ENCODE data around the gene TP53AIP1. TPM values are rescaled to one million over a fixed set of nuclear protein-coding genes. Genes with fewer than 3 reads are reported as not detected.
A peak's percentile ranks its signal among the peaks of the same experiment; 100 is the strongest.

Gene TP53AIP1
- total RNA-seq, 1 donor from 2014 or later: not detected

DNA sequence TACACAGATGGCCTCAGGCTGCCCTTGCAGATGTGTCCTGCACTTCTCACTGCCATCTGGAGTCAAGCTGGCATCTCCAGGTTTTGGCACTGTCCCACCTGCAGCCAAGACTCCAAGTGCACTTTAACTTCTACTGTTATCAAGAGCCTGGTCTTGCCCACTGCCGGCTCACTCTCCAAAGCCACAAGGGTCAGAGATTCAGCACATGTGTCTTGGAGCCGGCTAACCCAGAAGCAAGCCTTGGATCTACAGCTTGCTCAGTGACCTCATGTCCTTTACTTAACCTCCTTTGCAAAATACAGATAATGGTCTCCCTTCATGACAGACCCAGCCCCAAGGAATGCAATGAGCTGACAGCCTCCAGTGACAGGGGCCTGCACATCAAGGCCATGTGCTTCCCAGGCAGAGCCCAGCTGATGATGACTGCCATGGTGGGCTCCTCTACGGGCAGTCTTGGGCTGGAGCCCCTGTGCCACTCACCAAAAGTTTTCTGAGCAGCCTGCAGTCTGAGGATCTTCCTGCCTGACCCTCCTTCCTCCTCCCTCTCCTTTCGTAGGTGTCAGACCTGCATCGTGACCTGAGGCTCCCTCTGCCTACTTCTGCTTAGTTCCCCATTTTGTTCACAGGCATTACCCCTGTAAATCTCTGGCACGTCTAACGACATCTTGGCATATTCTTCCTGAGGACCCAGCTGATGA, 9.0 kb downstream of the TP53AIP1 start:
- Mint-ChIP-seq H3K27ac (no peak overlapping the region), H3K9me3 (no peaks in the 10 kb centered on the region), H3K36me3 (no peaks in the 10 kb centered on the region), H3K4me1 (peaks cover 55% of the 10 kb centered on the region), H3K4me3 (no peak overlapping the region), H3K27me3 (ENCODE audit: insufficient read depth, low read depth) (peaks cover 26% of the 10 kb centered on the region)
- H3K4me2 ChIP-seq: no peak overlapping the region
- H4K20me1 ChIP-seq (ENCODE audit: low read depth): no peaks in the 10 kb centered on the region
- peaks cover 15% of the 10 kb centered on the region for H3K4me1 ChIP-seq
- no peaks in the 10 kb centered on the region for H3K27me3 ChIP-seq
- no peak overlapping the region for H3K9ac ChIP-seq
- no peaks in the 10 kb centered on the region for H3K36me3 ChIP-seq
- H3K9me3 ChIP-seq (ENCODE audit: low read depth): no peaks in the 10 kb centered on the region
- DNase-seq (ENCODE audit: low spot score): no peak
- no peaks in the 10 kb centered on the region for H3K79me2 ChIP-seq (ENCODE audit: low read depth)
- no peak for TF ChIP-seq EZH2phosphoT487 (IDR thresholded peaks at IDR 0.05)
- H2AFZ ChIP-seq (replicated peaks): no peak overlapping the region
- H3K4me3 ChIP-seq: no peak overlapping the region
- no peak overlapping the region for H3K27ac ChIP-seq
- H3F3A ChIP-seq (ENCODE audit: low read depth): no peaks in the 10 kb centered on the region

DNA sequence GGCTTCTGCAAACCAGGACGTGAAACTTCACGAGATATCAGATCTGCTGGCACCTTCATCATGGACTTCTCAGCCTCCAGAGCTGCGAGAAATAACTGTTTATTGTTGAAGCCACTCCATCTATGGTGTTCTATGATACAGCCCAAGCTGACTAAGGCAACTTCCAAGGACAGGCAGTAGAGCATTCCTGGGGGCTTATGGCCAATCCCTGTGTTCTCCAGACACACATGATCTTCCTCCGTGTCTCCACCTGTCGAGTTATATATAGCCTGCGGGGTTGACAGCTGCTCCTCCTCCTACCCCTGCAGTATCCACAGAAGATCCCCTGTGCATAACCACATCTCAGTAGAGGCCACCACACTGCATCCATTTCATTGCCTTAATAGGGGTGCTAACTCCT, 11.0 kb downstream of the TP53AIP1 start:
- Mint-ChIP-seq H3K4me3 (no peak overlapping the region), H3K4me1 (peaks cover 55% of the 10 kb centered on the region), H3K27me3 (ENCODE audit: insufficient read depth, low read depth) (peaks cover 24% of the 10 kb centered on the region), H3K9me3 (no peaks in the 10 kb centered on the region), H3K36me3 (no peaks in the 10 kb centered on the region), H3K27ac (no peak overlapping the region)
- Histone ChIP-seq H3K4me3 (no peak overlapping the region), H3K9me3 (ENCODE audit: low read depth) (no peaks in the 10 kb centered on the region), H2AFZ (replicated peaks) (no peak overlapping the region), H4K20me1 (ENCODE audit: low read depth) (no peaks in the 10 kb centered on the region), H3K27me3 (peaks cover 13% of the 10 kb centered on the region), H3K27ac (no peak overlapping the region), H3F3A (ENCODE audit: low read depth) (no peaks in the 10 kb centered on the region), H3K9ac (no peak overlapping the region), H3K36me3 (no peaks in the 10 kb centered on the region), H3K79me2 (ENCODE audit: low read depth) (no peaks in the 10 kb centered on the region), H3K4me2 (no peak overlapping the region), H3K4me1 (peaks cover 15% of the 10 kb centered on the region)
- TF ChIP-seq, protein P1, sequence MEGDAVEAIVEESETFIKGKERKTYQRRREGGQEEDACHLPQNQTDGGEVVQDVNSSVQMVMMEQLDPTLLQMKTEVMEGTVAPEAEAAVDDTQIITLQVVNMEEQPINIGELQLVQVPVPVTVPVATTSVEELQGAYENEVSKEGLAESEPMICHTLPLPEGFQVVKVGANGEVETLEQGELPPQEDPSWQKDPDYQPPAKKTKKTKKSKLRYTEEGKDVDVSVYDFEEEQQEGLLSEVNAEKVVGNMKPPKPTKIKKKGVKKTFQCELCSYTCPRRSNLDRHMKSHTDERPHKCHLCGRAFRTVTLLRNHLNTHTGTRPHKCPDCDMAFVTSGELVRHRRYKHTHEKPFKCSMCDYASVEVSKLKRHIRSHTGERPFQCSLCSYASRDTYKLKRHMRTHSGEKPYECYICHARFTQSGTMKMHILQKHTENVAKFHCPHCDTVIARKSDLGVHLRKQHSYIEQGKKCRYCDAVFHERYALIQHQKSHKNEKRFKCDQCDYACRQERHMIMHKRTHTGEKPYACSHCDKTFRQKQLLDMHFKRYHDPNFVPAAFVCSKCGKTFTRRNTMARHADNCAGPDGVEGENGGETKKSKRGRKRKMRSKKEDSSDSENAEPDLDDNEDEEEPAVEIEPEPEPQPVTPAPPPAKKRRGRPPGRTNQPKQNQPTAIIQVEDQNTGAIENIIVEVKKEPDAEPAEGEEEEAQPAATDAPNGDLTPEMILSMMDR (IDR thresholded peaks at IDR 0.05): no peak
- TF ChIP-seq EZH2phosphoT487 (IDR thresholded peaks at IDR 0.05): no peak
- TF ChIP-seq EZH2 (IDR thresholded peaks at IDR 0.05): no peak
- no peak for DNase-seq (ENCODE audit: low spot score)

DNA sequence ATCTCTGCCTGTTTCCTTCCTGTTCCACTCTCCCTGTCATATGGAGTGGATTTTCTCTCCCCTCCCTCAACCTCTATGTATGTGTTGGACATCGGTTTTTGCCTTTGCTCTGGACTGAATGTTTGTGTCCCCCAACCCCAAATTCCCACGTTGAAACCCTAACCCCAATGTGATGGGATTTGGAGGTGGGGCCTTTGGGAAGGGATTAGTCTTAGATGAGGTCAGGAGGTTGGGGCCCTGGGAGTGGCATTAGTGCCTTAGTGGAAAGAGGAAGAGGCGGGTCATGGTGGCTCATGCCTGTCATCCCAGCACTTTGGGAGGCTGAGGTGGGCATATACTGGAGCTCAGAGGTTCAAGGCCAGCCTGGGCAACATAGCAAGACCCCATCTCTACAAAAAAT, 11.6 kb downstream of the TP53AIP1 start:
- Mint-ChIP-seq H3K4me1 (peaks cover 56% of the 10 kb centered on the region), H3K36me3 (no peaks in the 10 kb centered on the region), H3K9me3 (no peaks in the 10 kb centered on the region), H3K27ac (no peak overlapping the region), H3K27me3 (ENCODE audit: insufficient read depth, low read depth) (peaks cover 27% of the 10 kb centered on the region), H3K4me3 (no peak overlapping the region)
- no peak overlapping the region for H3K4me3 ChIP-seq
- no peaks in the 10 kb centered on the region for H3K79me2 ChIP-seq (ENCODE audit: low read depth)
- H3F3A ChIP-seq (ENCODE audit: low read depth): no peaks in the 10 kb centered on the region
- H3K4me2 ChIP-seq: no peak overlapping the region
- H3K9me3 ChIP-seq (ENCODE audit: low read depth): no peaks in the 10 kb centered on the region
- H4K20me1 ChIP-seq (ENCODE audit: low read depth): no peaks in the 10 kb centered on the region
- H2AFZ ChIP-seq (replicated peaks): no peak overlapping the region
- peaks cover 16% of the 10 kb centered on the region for H3K4me1 ChIP-seq
- TF ChIP-seq EZH2 (IDR thresholded peaks at IDR 0.05) (no peak), EZH2phosphoT487 (IDR thresholded peaks at IDR 0.05) (no peak)
- TF ChIP-seq, protein P1 (IDR thresholded peaks at IDR 0.05): no peak
- H3K27me3 ChIP-seq: peaks cover 19% of the 10 kb centered on the region
- no peak for DNase-seq (ENCODE audit: low spot score)
- H3K9ac ChIP-seq: no peak overlapping the region
- no peak overlapping the region for H3K27ac ChIP-seq
- H3K36me3 ChIP-seq: no peaks in the 10 kb centered on the region

DNA sequence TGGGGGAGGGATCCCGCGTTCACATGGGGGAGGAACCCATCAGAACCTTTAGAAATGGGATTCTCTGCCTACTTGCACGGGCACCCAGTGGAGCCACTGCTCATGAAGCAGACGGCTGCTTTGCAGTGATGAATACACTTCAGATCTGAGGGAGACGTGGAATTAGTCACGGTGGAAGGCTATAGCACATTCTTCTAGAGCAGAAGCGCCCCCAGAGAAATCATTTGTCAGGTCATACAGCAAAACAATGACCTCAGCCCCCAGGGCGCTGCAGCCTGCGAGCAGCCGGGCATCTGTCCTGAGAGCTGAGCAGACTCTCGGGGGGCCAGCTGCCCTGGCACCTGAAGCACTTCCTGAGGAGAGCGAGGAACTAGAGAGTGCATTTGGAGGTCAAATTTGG, 12.7 kb downstream of the TP53AIP1 start:
- H3K27me3 Mint-ChIP-seq (ENCODE audit: insufficient read depth, low read depth): peaks cover 30% of the 10 kb centered on the region
- H3F3A ChIP-seq (ENCODE audit: low read depth): no peaks in the 10 kb centered on the region
- H3K9ac ChIP-seq: no peak overlapping the region
- no peak overlapping the region for H3K4me2 ChIP-seq
- no peak overlapping the region for H3K27ac ChIP-seq
- DNase-seq (ENCODE audit: low spot score): no peak
- H3K36me3 Mint-ChIP-seq: no peaks in the 10 kb centered on the region
- H3K4me3 ChIP-seq: no peak overlapping the region
- no peak overlapping the region for H2AFZ ChIP-seq (replicated peaks)
- H3K4me1 Mint-ChIP-seq: peaks cover 59% of the 10 kb centered on the region
- peak overlapping the region; percentile 54 for H3K4me3 Mint-ChIP-seq
- no peaks in the 10 kb centered on the region for H3K79me2 ChIP-seq (ENCODE audit: low read depth)
- peaks cover 30% of the 10 kb centered on the region for H3K27me3 ChIP-seq
- H3K27ac Mint-ChIP-seq: peak overlapping the region; percentile 57
- H3K4me1 ChIP-seq: peaks cover 20% of the 10 kb centered on the region
- H3K9me3 Mint-ChIP-seq: no peaks in the 10 kb centered on the region
- H4K20me1 ChIP-seq (ENCODE audit: low read depth): no peaks in the 10 kb centered on the region
- H3K9me3 ChIP-seq (ENCODE audit: low read depth): no peaks in the 10 kb centered on the region
- no peaks in the 10 kb centered on the region for H3K36me3 ChIP-seq
- no peak for TF ChIP-seq EZH2phosphoT487 (IDR thresholded peaks at IDR 0.05)
- no peak for TF ChIP-seq EZH2 (IDR thresholded peaks at IDR 0.05)
- TF ChIP-seq, protein P1 (IDR thresholded peaks at IDR 0.05): no peak
